PFSK-1 (cell line): ENCODE results near the gene KLK11.

Experiments used
- FOXP2 ChIP-seq: optimal IDR thresholded peaks from 2 replicates; pipeline ENCODE3; 2011; ENCODE audit warnings: borderline replicate concordance, control low read depth, inconsistent platforms; ENCODE audit not compliant: insufficient read depth; ENCODE audit errors: extremely low read length, extremely low read depth
- POLR2AphosphoS5 ChIP-seq: IDR thresholded peaks from 2 replicates; pipeline ENCODE4 v1.6.1; 2012; ENCODE audit warnings: low read depth, mild to moderate bottlenecking, control low read depth, low read length, moderate library complexity
- REST ChIP-seq, 2 experiments: IDR thresholded peaks; 2 replicates each; pipeline versions ENCODE4 v1.6.1 to v1.8.0; 2011 to 2012; ENCODE audit warnings: low read depth in 2 of 2, low read length in 2 of 2, control low read depth in 1 of 2, inconsistent platforms in 1 of 2, mild to moderate bottlenecking in 1 of 2, moderate library complexity in 1 of 2; ENCODE audit not compliant: insufficient read depth in 1 of 2
- SIN3A ChIP-seq: IDR thresholded peaks from 2 replicates; pipeline ENCODE4 v1.6.1; 2012; ENCODE audit warnings: mild to moderate bottlenecking, low read length, moderate library complexity, borderline replicate concordance; ENCODE audit not compliant: insufficient read depth
- TAF1 ChIP-seq: IDR thresholded peaks from 2 replicates; pipeline ENCODE4 v1.6.1; 2012; ENCODE audit warnings: low read length, control low read depth, borderline replicate concordance; ENCODE audit not compliant: insufficient read depth

KLK11 gene

GRCh38 chr19:51012661-51013190 lies 13.7 kb downstream of the KLK11 start:
- no peak for TF ChIP-seq FOXP2
- no peak for TF ChIP-seq REST (IDR thresholded peaks at IDR 0.05; ENCODE audit: insufficient read depth in 1 of 2, low read depth in 2 of 2, low read length in 2 of 2)
- no peak for TF ChIP-seq POLR2AphosphoS5
- no peak for TF ChIP-seq TAF1
- no peak for TF ChIP-seq SIN3A

GRCh38 chr19:51010066-51010795 lies 16.2 kb downstream of the KLK11 start:
- TF ChIP-seq TAF1 (no peak), FOXP2 (no peak), POLR2AphosphoS5 (no peak), REST (IDR thresholded peaks at IDR 0.05; ENCODE audit: insufficient read depth in 1 of 2, low read depth in 2 of 2, low read length in 2 of 2) (no peak), SIN3A (no peak)

GRCh38 chr19:51009061-51009891 lies 17.1 kb downstream of the KLK11 start:
- TF ChIP-seq TAF1 (no peak), POLR2AphosphoS5 (no peak), SIN3A (no peak), REST (IDR thresholded peaks at IDR 0.05; ENCODE audit: insufficient read depth in 1 of 2, low read depth in 2 of 2, low read length in 2 of 2) (no peak), FOXP2 (no peak)

GRCh38 chr19:51007488-51007887 lies 18.9 kb downstream of the KLK11 start:
- TF ChIP-seq FOXP2 (no peak), TAF1 (no peak), REST (IDR thresholded peaks at IDR 0.05; ENCODE audit: insufficient read depth in 1 of 2, low read depth in 2 of 2, low read length in 2 of 2) (no peak)
